GM19397 (cell line): ENCODE results near the gene PCSK9.
"Not testable (repeated sequence)": the region's sequence is repeated elsewhere in the genome, so short reads cannot be mapped to it uniquely, and the experiment has no call there.

Experiments used
- ATAC-seq: cut with Tn5 transposase; IDR thresholded peaks from one replicate; pipeline ENCODE4 v1.9.1; 2021; ENCODE audit warnings: mild to moderate bottlenecking, moderate library complexity; ENCODE audit not compliant: unreplicated experiment

PCSK9 gene

DNA sequence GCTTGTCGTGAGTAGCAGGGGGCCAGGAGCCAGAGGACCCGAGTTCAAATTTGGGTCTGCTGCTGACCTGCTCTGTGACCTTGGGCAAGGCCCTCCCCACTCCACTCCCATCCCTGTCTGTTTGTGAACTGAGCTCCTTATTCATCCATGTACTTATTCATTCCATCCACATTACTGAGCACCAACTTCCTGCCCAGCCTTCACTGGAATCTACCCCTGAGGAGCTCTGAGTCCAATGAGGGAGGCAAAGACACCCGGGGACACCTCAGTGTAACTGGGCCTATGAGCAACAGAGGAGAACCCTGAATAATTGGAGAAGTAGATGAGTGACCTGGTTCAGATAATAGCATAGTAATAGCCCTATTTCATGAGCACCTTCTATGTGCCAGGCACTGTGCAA lies 31.7 kb upstream of the PCSK9 start:
- no peak for ATAC-seq

DNA sequence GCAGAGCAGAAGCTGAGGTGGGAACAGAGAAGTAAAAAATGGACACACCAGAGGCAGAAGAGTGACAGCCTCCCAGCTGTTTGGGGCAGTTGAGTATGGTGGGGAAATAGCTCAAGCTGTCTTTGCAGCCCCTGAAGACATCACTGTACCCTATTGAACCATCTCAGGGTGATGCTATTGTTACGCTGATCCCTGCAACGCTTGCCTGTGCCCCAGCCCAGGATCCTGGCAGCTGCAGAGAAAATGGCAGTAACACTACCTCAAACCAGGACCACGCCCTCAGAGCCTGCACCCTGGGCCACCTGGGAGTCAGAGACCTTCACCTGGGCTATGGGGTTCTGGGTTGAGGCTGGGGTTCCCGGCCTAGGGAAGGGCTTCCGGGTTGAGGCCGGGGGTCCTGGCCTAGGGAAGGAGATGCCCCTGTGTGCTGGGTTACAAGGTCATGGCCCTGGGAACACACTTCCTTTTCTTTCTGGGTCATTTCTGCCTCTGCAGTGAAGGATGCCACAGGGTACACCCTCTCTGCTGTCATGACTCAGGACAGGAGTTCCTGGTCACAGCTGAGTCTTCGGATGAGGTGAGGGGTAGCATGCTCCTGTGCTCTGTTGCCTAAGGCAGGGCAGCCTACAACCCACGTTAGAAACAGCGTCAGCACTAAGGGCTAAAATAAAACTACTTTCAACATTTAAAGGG lies 29.0 kb upstream of the PCSK9 start:
- no peak for ATAC-seq

DNA sequence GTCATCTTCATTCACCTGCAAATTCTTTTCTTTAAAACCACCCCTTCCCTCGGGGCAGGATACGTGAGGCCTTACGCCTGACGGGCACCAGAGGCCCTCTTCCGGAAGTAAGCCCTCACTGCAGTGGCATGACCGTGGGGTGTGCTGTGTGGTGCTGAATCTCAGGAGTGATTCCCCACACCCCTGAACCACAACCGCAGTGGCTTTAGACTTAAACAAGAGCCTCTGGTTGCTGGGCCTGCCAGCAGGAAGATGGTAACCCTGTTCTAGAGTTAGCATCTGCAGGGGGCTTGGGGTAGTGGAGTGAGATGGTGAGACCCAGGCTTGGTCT lies 28.5 kb upstream of the PCSK9 start:
- ATAC-seq: no peak

DNA sequence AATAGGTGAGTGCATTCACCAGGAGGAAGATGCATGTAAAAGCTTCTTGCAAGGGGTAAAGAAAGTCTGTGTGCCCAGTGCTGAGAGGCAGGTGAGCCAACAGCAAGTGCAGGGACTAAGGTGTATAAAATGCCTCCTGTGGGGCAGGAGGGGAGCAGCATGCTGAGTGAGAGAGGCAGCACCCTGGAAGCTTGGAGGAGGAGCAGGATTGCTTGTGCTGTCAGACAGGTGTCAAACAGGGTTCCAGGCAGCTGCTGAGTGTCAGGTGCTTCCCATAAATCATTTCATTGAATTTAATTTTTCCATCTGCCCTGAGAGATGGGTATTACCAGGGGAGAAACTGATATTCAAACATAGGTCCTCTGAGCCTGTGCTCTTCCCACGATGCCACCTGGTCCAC lies 26.7 kb upstream of the PCSK9 start:
- no peak for ATAC-seq

GRCh38 chr1:55015123-55015522 lies 24.2 kb upstream of the PCSK9 start:
- ATAC-seq: no peak

- no peak for ATAC-seq
These were observed 23.4 kb upstream of the PCSK9 start for GRCh38 chr1:55015731-55016620.

DNA sequence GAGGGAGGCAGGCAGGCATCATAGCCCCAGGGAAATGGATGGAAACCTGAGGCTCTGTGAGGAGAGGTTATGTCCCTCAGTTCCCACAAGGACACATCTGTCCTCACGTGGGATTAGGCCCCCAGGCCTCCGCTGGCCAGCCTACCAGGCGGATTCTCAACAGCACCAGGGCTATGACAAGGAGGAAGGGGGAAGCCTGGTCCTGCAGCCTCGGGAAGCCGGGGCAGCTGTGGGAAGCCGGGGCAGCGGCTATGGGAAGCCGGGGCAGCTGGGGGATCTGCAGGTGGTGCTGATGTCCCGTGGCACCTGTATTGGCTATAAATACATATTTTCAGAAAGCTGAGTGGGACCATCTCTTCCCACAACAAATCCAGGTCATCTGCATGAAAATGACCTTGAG lies 21.0 kb upstream of the PCSK9 start:
- ATAC-seq: no peak

GRCh38 chr1:55021942-55022546 lies 17.3 kb upstream of the PCSK9 start:
- ATAC-seq: peak; percentile 79

- not testable (repeated sequence) for ATAC-seq
These were observed 15.2 kb upstream of the PCSK9 start for GRCh38 chr1:55024163-55024562.

- not testable (repeated sequence) for ATAC-seq
These were observed 12.7 kb upstream of the PCSK9 start for GRCh38 chr1:55026682-55027081.

GRCh38 chr1:55031098-55031497 lies 8.2 kb upstream of the PCSK9 start:
- not testable (repeated sequence) for ATAC-seq

DNA sequence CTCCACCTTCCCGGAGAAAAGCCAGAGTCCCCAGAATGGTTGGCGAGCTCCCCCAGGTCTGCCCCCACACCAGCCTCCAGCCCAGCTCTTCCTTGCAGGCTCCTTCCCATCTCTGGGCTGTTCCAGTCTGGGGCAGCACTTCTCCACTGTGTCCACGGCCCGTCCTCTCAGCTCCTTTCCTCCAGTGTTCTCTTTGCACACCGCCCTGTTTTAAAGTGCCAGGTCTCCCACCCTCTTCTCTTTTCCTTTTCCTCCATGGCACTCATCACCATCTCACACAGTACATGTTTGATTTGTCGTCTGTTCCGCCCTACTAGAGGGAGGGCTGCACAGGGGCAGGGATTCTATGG lies 6.1 kb upstream of the PCSK9 start:
- ATAC-seq: no peak

- no peak for ATAC-seq
These were observed 4.7 kb upstream of the PCSK9 start for GRCh38 chr1:55034476-55035133.

GRCh38 chr1:55035904-55036303 lies 3.4 kb upstream of the PCSK9 start:
- ATAC-seq: no peak

DNA sequence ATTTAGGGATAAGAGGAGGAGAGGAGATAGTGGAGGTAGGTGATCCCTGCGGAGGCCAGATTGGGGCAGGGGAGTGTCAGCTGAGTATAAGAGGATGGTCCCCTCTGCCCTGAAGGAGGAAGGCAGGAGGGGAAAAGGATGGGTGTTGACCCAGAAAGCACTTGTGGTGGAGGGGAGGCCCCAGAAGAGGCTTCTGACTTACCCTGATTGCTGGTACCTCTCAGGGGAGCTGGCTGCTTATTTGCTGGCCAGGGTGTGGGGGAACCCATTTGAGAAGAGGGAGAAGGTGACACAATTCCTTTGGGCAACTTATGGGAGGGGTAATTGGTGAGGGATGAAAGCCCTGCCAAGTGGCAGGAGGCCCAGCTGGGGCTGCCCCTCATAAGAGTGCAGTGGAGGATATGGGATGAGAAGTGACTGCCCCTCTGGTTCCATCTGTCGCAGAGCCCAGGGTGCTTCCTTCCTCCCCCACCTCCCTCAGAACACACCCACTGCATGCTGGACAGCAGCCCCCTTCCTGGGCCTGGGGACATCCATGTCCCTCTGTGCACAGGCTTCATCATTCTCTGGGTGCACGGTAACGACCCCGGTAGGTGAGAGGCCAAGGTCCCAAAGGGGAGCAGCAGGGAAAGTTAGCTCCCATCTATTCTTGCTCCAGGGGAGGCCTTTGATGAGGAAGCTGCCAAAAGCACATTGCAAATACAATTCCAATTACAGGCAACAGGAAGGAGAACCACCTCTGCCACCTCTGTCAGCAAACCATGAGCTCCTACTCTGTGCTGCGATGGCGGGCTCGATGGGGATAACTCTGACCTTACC lies 1.4 kb upstream of the PCSK9 start:
- ATAC-seq: no peak

DNA sequence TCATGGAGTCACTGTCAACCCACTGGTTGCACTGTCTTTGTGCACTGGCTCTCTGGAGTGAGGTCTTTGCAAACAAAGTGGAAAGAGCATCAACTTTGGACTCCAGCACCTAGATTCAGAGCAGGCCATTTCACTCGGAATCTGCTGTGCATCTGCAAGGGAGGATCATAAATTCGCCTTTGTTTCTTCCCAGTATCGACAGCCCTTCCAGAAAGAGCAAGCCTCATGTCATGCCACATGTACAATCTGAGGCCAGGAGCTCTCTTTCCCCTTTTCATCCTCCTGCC lies 853 bp upstream of the PCSK9 start:
- no peak for ATAC-seq

DNA sequence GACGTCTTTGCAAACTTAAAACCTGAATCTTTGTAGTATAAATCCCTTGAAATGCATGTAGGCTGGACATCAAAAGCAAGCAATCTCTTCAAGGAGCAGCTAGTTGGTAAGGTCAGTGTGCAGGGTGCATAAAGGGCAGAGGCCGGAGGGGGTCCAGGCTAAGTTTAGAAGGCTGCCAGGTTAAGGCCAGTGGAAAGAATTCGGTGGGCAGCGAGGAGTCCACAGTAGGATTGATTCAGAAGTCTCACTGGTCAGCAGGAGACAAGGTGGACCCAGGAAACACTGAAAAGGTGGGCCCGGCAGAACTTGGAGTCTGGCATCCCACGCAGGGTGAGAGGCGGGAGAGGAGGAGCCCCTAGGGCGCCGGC lies 390 bp upstream of the PCSK9 start:
- no peak for ATAC-seq

DNA sequence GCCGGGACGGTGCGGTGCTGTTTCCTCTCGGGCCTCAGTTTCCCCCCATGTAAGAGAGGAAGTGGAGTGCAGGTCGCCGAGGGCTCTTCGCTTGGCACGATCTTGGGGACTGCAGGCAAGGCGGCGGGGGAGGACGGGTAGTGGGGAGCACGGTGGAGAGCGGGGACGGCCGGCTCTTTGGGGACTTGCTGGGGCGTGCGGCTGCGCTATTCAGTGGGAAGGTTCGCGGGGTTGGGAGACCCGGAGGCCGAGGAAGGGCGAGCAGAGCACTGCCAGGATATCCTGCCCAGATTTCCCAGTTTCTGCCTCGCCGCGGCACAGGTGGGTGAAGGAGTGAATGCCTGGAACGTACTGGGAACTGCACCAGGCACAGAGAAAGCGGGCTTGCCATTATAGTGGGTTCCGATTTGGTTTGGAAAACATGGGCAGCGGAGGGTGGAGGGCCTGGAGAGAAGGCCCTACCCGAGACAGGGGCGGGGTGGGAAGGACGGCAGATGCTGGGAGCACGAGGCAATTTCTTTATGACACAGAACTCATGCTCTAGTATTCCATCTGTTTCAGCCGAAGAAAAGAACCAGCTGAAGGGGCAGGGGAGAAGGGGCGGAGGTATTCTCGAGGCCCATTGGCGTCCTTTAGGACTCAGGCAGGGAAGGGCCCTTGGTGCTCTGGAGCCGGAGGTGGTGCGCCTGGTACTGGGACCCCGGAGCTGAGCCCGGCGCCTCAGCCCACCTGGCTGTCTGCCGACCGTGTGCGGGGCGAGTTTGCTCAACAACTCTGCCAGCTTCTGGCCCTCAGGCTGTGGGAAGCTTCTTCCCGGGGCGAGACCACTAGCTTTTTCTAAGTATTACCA lies 960 bp downstream of the PCSK9 start:
- ATAC-seq: no peak

DNA sequence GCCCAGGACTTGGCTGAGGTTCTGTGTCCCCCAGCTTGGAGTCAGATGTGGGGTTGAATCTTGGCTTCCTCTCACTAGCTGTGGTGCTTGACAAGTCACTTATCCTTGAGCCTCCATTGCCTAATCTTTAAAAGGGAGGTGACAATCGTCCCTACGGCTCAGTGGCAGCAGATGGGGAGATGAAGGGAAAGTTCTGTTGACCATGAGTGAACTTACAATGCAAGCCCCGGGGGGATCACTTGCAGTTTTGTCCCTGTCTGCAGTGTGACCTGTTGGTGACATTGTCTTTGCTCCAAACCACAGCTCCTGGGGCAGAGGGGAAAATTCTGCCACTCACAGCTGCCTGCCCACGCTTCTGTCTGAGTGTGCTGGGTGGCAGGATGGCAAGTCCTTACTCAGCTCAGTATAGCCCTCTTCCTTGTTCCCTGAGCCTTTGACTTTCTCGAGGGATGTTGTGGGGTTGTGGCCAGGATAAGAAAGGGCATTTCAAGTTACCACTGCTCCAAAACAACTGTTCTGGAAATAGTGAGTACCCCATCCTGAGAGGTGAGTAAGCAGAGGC lies 1.7 kb downstream of the PCSK9 start:
- no peak for ATAC-seq

DNA sequence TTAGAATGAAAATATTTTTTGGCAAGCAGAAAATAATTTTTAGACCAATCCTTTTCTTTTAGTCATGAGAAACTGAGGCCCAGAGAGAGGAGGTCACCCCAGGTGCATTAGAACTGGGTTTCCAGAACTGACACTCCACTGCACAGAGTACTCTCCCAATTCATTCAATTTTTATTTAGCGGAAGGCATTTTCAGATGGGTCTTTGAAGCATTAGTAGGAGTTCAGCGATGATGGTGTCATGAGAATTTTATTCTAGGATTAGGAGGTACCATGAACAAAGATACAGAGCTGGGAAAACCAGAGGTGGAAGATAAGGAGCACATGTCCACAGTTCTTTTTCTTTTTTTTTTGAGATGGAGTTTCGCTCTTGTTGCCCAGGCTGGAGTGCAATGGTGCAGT lies 2.3 kb downstream of the PCSK9 start:
- ATAC-seq: no peak
